HL-60 (cell line): ENCODE data around the gene PFDN2.

Experiments used
- DNase-seq, 2 experiments: peaks; one replicate each; pipeline ENCODE4 v3.0.0-alpha.2; 2010 to 2020; ENCODE audit warnings: low read depth in 1 of 2, low spot score in 1 of 2
- H3K27ac ChIP-seq: fragments of 250-450 bp; sonication (Bioruptor Pico); replicated peaks from 2 replicates; pipeline ENCODE4 v1.5.1; 2020; ENCODE audit warnings: mild to moderate bottlenecking, moderate library complexity
- H3K27me3 ChIP-seq: fragments of 250-450 bp; sonication (Bioruptor Pico); 2 replicates; pipeline ENCODE4 v1.5.1; 2021; ENCODE audit warnings: mild to moderate bottlenecking, moderate library complexity; ENCODE audit not compliant: insufficient read depth, poor library complexity, severe bottlenecking
- H3K4me3 ChIP-seq: replicated peaks from 2 replicates; pipeline ENCODE4 v1.5.1; 2011; ENCODE audit warnings: mild to moderate bottlenecking, control low read depth, low read length; ENCODE audit not compliant: insufficient read depth
- CTCF ChIP-seq: IDR thresholded peaks from one replicate; pipeline ENCODE4 v1.5.1; 2011; ENCODE audit warnings: low read length, control low read depth, inconsistent platforms; ENCODE audit not compliant: insufficient read depth
- GABPA ChIP-seq: IDR thresholded peaks from 2 replicates; pipeline ENCODE4 v1.6.1; 2012; ENCODE audit warnings: low read depth
- POLR2AphosphoS5 ChIP-seq: IDR thresholded peaks from 2 replicates; pipeline ENCODE4 v1.6.1; 2012; ENCODE audit warnings: low read depth
- SPI1 ChIP-seq: IDR thresholded peaks from 2 replicates; pipeline ENCODE4 v1.6.1; 2012; ENCODE audit warnings: low read depth, mild to moderate bottlenecking, borderline replicate concordance
- TF ChIP-seq, protein P1 (sequence below): IDR thresholded peaks from 2 replicates; pipeline ENCODE4 v1.6.1; 2012; ENCODE audit warnings: low read depth; ENCODE audit not compliant: insufficient replicate concordance

PFDN2 gene

GRCh38 chr1:161088587-161089110, 29.2 kb downstream of the PFDN2 start:
- no peaks in the 10 kb centered on the region for H3K27me3 ChIP-seq
- no peak for TF ChIP-seq GABPA
- TF ChIP-seq, protein P1, sequence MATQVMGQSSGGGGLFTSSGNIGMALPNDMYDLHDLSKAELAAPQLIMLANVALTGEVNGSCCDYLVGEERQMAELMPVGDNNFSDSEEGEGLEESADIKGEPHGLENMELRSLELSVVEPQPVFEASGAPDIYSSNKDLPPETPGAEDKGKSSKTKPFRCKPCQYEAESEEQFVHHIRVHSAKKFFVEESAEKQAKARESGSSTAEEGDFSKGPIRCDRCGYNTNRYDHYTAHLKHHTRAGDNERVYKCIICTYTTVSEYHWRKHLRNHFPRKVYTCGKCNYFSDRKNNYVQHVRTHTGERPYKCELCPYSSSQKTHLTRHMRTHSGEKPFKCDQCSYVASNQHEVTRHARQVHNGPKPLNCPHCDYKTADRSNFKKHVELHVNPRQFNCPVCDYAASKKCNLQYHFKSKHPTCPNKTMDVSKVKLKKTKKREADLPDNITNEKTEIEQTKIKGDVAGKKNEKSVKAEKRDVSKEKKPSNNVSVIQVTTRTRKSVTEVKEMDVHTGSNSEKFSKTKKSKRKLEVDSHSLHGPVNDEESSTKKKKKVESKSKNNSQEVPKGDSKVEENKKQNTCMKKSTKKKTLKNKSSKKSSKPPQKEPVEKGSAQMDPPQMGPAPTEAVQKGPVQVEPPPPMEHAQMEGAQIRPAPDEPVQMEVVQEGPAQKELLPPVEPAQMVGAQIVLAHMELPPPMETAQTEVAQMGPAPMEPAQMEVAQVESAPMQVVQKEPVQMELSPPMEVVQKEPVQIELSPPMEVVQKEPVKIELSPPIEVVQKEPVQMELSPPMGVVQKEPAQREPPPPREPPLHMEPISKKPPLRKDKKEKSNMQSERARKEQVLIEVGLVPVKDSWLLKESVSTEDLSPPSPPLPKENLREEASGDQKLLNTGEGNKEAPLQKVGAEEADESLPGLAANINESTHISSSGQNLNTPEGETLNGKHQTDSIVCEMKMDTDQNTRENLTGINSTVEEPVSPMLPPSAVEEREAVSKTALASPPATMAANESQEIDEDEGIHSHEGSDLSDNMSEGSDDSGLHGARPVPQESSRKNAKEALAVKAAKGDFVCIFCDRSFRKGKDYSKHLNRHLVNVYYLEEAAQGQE = no peak
- no peak for TF ChIP-seq CTCF
- TF ChIP-seq SPI1 = no peak
- no peak overlapping the region for H3K27ac ChIP-seq
- DNase-seq = no peak
- H3K4me3 ChIP-seq = no peak overlapping the region

- TF ChIP-seq GABPA = no peak
- H3K27me3 ChIP-seq = no peaks in the 10 kb centered on the region
- DNase-seq = no peak
- no peak overlapping the region for H3K4me3 ChIP-seq
- H3K27ac ChIP-seq = no peak overlapping the region
Observed at GRCh38 chr1:161086457-161086856, 31.4 kb downstream of the PFDN2 start.

DNA sequence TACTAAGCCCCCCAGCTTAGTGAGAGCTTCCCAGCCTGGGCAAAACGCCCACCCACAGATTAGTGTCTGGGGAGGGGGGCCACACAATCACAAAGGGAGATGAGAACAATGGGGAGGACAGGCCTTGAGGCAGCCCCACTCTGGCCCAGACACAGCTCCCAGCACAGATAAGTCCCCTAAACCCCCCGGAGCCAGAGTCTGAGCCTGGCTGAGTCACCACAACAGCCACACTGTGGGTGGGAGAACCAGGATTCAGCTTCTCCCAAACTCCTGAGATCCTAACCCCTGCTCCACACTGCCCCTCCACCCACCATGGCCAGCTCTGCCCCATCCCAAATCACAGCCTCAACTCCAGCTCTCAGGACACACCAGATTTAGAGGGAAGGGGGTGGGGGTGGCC, 32.7 kb downstream of the PFDN2 start:
- no peak for DNase-seq
- H3K27ac ChIP-seq = no peak overlapping the region
- H3K27me3 ChIP-seq = no peaks in the 10 kb centered on the region
- H3K4me3 ChIP-seq = no peak overlapping the region
- TF ChIP-seq, protein P1 = no peak
- TF ChIP-seq POLR2AphosphoS5 (no peak), CTCF (no peak), GABPA (no peak), SPI1 (no peak)

GRCh38 chr1:161084597-161084988, 33.2 kb downstream of the PFDN2 start:
- H3K27ac ChIP-seq = no peak overlapping the region
- no peak for DNase-seq
- H3K4me3 ChIP-seq = no peak overlapping the region
- H3K27me3 ChIP-seq = no peaks in the 10 kb centered on the region
- TF ChIP-seq, protein P1 = no peak
- TF ChIP-seq GABPA (no peak), CTCF (no peak), POLR2AphosphoS5 (no peak), SPI1 (no peak)
